NCI-H1417 (cell line): ENCODE measurements around the gene MYF5.
"Not testable (repeated sequence)": the region's sequence is repeated elsewhere in the genome, so short reads cannot be mapped to it uniquely, and the experiment has no call there.

Source experiments
- DNase-seq, 3 experiments: peaks; one replicate each; lab custom pipeline; 2025; lab: John Stamatoyannopoulos, UW

The MYF5 gene

DNA sequence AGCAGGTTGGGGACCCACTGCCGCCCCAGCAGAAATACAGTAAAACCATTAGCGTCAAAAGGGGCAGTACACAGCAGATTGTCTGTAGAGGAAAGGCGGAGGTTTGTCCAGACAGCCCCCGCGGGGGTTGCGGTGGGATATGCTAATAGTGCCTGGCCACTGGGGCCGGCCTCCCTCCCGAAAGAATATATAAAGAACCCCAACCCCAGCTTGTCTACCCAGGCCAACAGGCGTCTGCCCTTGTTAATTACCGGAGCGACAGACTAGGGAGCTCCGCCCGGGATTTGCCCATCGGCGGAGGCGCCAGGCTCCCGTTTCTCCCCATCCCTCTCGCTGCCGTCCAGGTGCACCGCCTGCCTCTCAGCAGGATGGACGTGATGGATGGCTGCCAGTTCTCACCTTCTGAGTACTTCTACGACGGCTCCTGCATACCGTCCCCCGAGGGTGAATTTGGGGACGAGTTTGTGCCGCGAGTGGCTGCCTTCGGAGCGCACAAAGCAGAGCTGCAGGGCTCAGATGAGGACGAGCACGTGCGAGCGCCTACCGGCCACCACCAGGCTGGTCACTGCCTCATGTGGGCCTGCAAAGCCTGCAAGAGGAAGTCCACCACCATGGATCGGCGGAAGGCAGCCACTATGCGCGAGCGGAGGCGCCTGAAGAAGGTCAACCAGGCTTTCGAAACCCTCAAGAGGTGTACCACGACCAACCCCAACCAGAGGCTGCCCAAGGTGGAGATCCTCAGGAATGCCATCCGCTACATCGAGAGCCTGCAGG lies at the start of gene MYF5:
MYF5 (plus strand) TSS at position 217 of the 774 bp plus-strand sequence; CDS start at position 369, 152 bp downstream.
- no peak for DNase-seq

DNA sequence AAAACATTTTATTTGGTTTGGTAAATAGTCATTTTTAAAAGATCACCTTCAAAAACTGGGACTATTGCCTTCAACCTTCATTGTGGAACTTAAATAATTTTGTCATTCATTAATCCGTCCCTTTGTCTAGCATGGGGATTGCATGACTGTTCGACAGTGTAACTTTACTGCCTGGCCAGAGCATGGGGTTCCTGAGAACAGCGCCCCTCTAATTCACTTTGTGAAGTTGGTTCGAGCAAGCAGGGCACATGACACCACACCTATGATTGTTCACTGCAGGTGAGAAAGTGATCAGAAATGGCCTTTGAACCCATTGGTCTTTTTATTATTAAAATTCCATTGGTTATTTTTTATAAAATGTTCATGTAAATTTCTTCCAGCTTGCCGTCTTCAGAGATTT lies 46.5 kb upstream of the MYF5 start:
- no peak for DNase-seq

DNA sequence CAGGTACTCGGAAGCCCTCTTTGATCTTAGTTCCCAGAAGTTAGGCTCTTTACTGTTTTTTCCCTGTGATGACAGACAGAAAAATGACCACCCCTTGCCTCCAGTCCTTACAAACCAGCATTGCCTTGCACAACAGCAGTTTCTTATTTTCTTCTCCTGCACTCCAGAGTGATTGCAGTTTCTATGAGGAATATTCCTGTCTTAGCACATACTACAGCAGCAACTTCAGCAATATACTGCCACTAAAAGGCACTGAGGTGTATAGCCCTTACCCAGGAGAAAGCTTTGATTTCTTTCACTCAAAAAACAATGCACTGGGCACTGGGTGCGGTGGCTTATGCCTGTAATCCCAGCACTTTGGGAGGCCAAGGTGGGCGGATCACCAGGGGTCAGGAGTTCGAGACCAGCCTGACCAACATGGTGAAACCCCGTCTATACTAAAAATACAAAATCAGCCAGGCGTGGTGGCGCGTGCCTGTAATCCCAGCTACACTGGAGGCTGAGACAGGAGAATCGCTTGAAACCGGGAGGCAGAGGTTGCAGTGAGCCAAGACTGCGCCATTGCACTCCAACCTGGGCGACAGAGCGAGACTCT lies 40.6 kb upstream of the MYF5 start:
- DNase-seq = not testable (repeated sequence)

DNA sequence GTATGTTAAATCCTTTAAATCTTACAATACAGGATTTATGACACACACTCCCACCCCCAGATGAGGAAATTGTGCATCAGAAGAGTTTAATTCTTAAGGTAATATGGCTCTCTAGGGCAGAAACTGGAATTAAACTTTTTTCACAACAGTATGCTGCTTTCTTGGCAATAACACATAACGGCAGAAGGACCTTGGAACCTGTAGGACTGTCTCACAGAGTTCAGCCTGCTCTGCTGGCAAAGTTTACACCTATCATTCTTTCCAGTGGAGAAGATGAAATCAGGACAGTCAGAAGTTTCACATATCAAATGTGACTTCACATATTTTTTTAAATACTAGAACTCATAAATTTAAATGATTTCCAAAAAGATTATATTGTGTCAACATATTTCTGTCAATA lies 39.9 kb upstream of the MYF5 start:
- no peak for DNase-seq

DNA sequence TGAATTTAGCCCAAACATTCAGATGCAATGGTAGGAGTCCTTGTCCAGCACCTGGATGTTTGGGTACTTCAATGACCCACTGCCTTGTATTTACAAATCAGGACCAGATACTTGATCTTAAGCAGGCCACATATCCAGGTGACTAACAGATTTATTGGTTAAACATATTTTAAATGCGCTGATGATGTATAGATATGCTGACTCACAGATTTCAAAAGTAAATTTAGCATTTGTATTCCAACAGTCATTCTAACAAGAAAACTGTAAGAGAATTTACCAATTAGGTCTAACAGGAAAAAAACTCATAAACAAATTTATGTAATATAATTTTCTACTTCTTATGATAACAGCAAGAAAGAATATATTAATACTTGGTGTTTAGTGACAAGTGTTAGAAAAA lies 38.7 kb upstream of the MYF5 start:
- DNase-seq = no peak

DNA sequence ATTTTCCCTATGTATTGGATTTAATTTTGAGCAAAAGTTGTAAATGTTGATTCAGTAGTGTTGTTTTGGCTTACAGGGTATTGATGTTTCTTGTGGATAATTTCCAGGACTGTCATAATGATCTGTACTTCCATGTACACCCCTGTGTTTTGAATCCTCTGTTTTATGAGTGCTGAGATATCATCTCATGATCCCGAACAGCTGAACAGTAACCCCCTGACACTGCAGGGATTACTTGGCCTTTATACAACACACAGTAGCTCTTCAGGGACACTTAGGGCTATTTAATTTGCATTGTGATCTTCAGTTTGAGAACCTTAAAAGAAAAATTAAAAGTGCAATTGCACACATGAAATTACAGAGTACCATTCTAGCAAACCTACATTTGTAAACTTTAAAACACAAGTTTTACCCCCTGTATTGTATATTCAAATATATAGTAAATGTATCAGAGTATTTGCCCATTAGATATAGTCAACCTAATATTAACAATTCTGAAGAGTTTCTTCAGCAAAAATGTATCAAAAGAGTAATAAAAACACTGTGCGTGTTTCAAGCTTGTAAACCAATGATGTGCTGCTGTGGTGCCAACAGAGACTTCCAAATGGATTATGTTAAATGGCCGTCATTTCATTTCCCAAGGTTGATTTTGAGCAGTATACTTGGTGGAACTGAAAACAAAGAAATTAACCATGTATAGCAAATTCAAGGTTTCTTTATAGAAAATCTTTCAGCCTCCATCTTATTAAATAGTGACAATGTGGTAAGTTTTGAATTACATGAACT lies 37.2 kb upstream of the MYF5 start:
- no peak for DNase-seq

DNA sequence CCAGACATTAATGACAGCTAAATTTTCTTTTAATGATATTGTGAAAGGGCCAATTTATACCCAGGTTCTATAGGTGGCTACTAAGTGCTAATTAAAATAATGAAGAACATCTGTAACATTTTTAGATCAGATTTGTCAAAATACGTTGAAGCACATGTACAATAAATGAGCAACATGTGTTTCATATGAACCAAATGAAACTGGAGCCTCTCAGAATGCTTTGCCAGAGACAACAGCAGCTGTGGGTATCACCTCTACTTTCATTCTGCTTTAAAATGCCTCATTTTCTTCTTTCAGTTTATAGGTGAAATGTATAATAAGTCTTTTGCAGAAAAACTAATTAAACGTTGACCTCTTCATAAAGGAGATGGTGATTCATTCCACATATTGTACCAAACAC lies 35.4 kb upstream of the MYF5 start:
- DNase-seq = no peak

DNA sequence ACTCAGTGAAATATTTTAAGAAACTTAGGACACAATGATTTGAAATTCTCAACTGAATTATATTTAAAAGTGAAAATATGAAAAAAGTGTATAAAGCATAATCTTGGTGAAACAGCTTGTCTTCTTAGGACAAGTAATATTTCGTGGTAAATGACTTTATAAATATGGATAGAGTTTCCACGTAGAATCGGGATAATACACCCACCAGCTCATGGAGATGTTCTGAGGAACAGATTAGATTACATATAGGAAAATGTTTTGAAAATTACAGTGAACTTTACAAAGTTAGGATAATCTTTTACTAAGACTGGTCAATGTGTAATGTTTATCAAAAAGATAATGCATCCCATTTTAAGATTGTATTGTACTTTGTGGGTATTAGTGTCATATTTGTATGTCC lies 34.9 kb upstream of the MYF5 start:
- no peak for DNase-seq

DNA sequence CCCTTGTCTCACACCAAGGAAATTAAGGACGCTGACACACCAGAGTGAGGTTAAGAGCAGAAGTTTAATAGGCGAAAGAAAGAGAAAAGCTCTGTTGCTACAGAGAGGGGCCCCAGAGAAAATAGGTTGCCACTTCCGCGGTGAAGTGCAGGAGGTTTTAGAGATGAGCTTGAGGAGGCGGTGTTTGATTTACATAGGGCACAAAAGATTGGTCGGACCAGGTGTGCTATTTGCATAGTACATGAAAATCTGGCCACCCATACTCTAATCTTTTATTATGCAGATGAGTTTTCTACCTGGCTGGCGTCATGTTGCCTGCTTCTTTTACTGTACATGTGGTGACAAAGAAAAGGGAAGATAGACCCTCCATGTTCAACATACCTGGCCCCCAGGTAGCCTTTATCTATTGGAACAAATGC lies 32.6 kb upstream of the MYF5 start:
- DNase-seq = no peak

DNA sequence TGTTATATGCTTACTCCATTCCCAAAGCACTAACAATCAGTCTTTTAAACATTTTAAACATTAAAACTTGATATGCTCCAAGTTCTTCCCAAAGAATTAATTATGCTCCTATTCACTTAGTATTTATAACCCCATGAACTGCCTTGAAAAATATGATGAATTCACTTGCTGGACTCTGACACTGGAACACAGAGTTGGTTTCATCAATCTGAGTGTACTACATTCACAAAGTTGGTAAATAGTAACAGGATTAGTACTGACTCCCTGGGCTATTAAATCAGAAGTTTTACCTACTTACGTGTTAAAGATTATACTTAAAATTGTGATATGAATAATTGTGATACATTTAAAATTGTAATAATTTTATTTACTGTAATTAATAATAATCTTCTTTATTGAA lies 26.6 kb upstream of the MYF5 start:
- no peak for DNase-seq

DNA sequence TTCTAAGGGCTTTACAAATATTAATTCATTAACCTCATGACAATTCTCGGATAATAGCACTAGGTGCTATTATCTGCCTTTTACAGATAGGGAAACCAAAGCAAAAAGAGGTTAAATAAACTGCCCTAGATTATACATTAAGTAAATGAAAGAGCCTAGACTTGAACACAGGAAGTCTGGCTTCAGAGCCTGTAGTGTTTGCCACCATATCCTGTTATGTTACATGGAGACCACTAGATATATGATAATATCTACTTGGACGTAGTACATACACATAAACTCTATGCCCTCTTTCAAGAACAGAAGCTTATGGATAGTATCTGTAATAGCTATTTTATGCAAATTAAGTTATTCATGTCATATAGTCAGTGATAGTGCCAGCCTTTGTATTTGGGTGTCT lies 26.2 kb upstream of the MYF5 start:
- no peak for DNase-seq

DNA sequence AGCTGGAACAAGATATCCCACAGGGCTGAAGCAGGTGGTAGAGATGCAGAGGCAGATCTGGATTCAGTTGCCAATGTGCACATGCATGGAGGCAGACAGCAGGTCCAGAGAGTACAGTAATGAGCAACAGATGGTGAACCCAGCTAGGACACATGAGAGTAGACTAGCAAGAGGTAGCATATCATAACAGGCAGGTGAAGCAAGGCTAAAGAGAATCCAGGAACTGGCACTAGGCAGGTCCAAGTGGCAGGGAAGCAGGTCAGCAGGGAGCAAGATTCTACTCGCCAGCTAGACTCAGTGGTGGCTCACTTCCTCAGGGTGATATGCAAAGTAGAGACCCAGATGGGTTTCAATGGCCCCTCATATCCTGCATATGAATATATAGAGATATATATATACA lies 24.6 kb upstream of the MYF5 start:
- no peak for DNase-seq

DNA sequence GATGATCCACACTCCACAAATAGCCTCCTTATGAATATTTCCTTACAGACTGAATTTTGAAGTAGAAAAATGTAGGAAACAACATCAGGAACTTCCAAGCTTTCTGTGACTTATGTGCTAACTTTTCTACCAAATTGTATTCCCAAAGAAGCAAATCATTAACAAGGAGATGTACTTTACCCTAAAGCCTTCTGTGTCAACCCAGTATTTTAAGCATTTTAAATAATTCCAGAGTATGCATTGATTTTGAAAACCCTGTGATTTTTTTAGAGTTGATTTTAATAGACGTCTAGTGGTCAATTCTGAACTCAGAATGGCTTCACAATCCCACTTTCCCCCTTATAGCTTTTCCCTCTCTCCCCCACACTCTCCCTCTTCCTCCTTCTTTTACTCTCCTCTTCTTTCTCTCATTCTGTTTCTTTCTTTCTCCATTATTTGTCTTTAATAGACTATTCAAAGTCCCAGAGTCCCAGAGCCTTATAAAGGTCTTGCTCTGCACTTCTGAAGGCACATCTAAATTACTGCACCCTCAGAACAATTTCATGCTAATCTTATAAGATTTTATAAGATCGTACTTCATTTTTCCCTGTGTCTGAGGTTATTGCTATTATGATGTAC lies 19.3 kb upstream of the MYF5 start:
- no peak for DNase-seq

DNA sequence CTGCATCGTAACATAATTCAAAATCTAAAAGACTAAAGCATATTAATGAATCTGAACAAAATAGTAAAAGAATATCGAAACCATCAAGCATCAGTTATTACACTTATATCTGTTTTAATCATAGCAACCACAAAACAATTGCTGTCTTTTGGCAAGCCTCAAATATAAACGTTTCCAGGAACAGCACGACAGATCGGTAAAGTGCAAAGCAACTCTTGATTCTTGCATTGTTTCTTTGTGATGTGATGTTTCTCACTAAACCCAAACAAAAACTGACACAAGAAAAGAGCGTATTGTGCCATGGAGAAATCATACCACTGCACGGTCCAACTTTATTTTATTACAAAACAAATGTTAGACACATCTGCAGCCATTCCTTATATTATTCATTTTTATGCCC lies 18.5 kb upstream of the MYF5 start:
- DNase-seq = no peak

DNA sequence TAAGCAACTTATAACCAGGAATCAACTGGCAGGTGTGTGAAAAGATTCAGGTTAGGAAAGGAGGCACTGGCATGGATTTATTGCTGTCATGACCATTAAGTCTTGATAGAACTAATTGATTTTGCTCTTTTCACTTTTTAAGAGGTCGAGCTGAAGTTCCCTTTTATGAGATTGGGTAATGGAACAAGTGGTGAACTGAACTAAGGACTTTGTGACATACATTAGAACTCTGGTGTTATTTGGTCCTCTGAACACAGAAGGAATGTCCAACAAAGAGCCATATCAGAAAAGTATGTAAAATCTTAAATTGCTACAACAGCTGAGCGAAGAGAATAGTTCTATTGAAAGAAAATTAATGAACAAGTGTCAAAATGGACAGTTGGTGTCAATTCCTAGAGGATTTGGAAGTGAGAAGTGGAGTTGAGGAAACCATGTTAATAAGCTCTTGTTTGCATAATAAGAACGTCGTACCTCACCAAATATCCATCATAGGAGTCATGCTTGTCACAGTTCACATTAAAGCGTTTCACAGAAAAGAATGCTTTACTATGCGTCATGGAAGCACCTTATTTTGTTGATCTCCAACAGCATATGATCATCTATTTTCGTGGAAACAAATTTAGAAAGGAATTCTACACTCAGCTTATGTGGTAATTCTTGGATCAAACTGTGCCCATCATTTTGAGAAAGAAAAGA lies 17.7 kb upstream of the MYF5 start:
- no peak for DNase-seq

DNA sequence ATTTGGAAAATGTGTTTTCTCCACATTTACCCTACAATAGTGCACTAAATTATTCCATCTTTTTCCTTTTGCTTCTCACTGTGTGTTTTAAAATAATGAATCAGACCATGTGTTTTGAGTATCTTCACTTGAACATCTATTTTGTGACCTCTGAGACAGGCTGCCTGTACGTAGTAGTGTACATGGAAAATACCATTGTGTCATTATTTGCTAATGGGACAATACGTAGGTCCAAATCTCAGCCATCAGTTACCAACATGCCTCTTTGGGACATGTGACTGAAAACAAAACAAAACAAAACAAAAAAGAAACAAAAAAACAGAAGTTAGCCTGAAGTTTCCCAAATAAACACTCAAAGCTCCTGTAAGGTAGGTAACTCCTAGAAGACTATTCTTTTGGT lies 16.4 kb upstream of the MYF5 start:
- no peak for DNase-seq

DNA sequence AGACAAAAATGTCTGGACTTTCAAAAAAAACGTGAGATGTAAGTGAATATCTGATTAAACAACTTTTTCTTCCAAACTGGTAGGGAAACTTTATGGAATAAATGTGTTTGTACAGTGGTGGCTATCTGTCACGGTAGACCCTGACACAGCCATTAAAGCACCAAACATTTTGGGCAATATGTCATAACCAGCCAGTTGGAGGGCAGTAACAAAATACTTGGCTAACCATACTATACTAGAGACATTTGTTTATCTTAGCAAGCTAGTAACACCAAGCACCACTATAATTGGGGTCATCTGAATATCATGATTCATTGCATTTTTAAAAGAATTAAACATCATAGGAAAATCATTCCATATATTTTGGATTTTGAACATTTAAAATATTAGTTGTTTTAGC lies 15.3 kb upstream of the MYF5 start:
- no peak for DNase-seq

DNA sequence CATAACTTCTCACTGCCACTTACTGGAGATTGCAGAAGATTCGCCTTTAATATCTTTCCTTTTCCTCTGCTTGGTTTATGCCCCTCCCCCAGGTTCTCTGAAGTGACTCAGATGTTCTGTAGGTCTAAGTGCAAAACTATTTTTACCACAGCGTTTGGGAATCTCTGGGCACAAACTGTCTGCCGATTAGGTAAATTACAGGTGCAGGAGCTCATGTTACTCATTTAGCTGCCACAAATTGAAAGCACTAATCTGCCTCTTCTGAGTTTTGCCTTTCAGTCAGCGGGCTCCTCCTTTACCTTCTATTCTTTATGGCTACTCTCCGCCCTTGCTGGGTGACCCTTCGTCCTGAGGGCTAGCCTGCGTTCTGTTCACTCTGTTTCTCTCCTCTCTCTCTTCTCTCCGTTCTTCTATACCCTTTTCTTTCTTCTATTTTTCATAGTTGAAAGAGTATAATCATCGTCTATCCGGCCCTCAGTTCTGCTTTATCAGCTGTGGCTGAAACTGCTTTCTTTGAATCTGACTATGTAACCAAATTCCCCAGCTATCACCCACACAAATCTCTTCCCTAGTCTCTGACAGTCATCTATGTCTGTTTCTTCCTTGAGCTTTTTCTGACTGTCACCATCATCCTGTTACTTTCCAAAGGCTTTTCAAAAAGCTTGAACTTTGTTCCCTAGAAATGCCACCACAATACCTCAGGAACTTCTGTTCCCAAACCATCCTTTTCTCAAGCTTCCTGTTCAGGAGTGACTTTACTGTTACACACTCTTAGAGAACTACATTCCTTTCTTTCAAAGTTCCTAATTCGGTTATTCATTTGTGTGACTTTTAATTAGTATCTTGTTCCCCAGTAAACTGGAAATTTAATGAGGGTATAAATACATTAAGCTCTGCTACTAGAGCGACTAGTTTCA lies 13.6 kb upstream of the MYF5 start:
- peak in 2 of 3 experiments; percentile 41 to 49 for DNase-seq

DNA sequence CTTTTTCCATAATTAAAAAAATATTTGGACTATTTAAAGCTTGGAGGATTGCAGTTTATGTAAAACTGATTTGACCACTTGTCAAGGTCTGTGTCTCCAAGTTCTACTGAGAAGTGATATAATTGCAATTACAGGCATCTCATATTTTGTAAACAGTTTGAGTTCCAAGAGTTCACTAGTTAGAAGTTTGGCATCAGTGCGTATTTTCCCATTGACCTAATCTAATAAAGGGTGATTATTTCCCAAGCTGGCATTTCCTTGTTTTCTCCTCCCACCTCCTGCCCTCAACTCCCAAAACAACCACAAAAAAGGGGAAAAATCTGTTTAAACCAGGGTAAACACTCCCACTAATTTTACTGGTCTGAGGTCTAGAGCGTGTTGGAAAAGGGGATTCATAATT lies 12.3 kb upstream of the MYF5 start:
- no peak for DNase-seq

DNA sequence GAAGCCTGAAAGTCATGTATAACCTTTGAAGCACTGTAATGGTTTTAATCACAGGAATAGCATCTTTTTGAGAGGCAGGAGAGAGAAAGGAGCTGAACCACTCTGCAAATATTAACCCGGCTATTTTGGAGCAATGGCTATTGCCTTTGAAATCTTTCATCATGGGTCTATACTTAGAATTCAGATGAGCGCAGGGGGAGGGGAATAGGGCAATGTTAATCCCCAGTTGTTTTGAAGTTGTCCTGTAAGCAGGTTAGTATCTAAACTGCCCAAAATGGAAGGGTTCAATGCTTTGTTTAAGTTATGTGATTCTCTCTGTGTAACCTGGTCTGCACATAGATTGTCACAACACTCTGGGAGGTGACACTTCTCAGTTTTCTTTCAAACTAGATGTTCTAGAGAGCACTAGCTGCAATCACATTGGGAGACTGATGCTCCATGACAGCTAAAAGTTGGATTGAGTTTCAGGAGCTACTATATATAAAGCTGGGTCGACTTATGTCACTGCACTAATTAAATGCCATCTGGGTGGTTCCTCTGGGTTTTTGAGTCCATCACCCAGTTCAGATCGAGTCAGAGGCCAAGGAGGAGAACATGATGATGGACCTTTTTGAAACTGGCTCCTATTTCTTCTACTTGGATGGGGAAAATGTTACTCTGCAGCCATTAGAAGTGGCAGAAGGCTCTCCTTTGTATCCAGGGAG lies 9.4 kb upstream of the MYF5 start, which contains the start of gene MYF6:
MYF6 (plus strand) TSS at position 509 of the 704 bp plus-strand sequence; CDS start at position 595, 86 bp downstream.
- DNase-seq = no peak
